Measurements from ENCODE around the gene RPL39L.
"Not testable (repeated sequence)": the region's sequence is repeated elsewhere in the genome, so short reads cannot be mapped to it uniquely, and the experiment has no call there.

Gene RPL39L
- total RNA-seq, result 1.3 to 4.6 (median 2.0) reads per million in 9 experiments

DNA sequence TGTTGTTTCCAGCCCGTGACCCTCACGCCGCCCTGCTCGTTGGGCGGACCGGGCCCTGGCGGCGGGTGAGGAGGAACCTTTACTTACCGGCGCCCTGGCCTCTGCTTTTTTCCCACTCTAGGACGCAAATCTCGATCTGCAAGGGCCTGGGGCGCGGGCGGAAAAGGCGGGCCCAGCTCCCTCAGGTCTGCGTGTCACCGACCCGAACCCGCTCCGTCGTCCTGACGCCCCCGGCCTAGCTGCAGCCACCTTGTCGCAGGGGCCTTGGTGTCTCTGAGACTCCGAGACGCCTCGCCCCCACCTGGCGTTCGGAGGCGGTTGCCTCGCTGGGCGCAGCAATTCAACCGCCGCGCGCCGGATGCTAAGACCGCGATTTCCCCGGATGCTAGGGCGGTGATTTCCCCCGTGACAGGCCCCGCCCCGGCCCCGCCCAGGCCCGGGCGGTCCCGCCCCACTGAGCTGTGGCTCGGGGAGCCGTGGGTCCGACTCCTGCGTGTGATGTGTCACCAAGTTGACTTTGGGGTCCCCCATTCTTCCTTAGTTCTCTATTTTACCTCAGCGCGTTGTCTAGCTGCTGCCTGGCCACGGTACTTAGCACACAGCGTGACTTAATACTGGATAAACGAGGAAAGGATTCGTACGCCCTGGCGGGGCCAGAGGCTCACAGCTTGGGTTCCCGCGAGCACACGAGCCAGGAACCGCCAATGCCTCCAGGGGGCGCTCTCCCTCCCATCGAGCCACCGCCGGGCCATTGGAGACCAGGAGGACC, at the start of gene RPL39L:
TSS of gene RPL39L (minus strand) at position 371 of the 769 bp plus-strand sequence. CDS start 18,196 bp downstream, outside the sequence.
- Mint-ChIP-seq H3K27me3 (no peaks in the 10 kb centered on the region), H3K9me3 (peaks cover 0 to 5% of the 10 kb centered on the region in 2 donors), H3K36me3 (ENCODE audit: insufficient read depth) (peaks cover 11% of the 10 kb centered on the region), H3K4me3 (peak within 1 kb of the TSS; percentile 85 to 88), H3K4me1 (ENCODE audit: low read depth in 2 of 2) (peaks cover 17 to 30% of the 10 kb centered on the region in 2 donors), H3K27ac (peak within 1 kb of the TSS; percentile 95 to 97)
- DNase-seq, result peak; percentile 91 to 92 (median 92)
- ATAC-seq (replicated peaks), result peak; percentile 96

DNA sequence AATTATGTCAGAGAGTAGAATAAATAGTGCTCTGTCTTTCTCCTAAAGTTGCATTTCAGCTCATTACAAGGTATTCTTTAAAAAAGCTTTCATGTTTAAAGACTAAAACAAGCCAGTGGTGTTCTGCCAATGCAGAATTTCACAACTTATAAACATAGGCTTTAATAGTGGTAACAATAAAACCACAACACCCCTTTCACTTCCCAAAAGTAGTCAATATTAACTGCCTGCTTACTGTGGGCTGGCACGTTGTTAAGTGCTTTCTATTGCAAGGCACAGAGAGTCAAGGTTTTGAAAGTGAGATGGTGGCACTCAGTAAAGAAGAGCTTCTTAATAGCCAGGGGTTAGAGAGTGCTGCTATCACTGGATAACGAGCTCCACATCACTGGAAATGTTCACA, 49.6 kb upstream of the RPL39L start:
- no peaks in the 10 kb centered on the region for H3K4me1 Mint-ChIP-seq (ENCODE audit: low read depth in 2 of 2)
- H3K36me3 Mint-ChIP-seq (ENCODE audit: insufficient read depth), result no peaks in the 10 kb centered on the region
- no peak overlapping the region for H3K4me3 Mint-ChIP-seq
- ATAC-seq (replicated peaks) (no peak), DNase-seq (no peak)
- H3K9me3 Mint-ChIP-seq, result no peaks in the 10 kb centered on the region
- H3K27me3 Mint-ChIP-seq, result peaks cover 49 to 80% of the 10 kb centered on the region in 2 donors
- H3K27ac Mint-ChIP-seq, result no peak overlapping the region

GRCh38 chr3:187186801-187187421, 47.6 kb upstream of the RPL39L start:
- H3K4me3 Mint-ChIP-seq, result no peak overlapping the region
- ATAC-seq (replicated peaks) (no peak), DNase-seq (no peak)
- no peaks in the 10 kb centered on the region for H3K36me3 Mint-ChIP-seq (ENCODE audit: insufficient read depth)
- H3K9me3 Mint-ChIP-seq, result no peaks in the 10 kb centered on the region
- no peak overlapping the region for H3K27ac Mint-ChIP-seq
- H3K4me1 Mint-ChIP-seq (ENCODE audit: low read depth in 2 of 2), result no peaks in the 10 kb centered on the region
- peaks cover 44 to 62% of the 10 kb centered on the region in 2 donors for H3K27me3 Mint-ChIP-seq

DNA sequence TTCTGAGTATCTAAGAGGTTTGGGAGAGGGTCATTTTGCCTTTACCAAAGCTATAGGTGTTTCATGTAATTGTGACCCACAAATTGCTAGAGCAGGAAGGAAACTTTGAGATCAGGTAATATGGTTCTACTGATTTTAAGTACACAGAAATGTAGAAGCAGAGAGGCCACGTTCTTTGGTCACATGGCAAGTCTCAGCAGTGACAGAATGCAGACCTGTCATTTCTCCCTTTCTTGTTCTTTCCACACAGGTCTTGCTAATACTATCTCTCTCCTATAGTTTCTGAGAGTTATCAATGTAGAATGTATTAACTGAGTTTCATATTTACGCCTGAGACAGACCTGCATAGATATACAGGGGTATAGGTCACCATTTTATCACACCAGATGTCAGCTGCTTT, 47.1 kb upstream of the RPL39L start:
- no peaks in the 10 kb centered on the region for H3K36me3 Mint-ChIP-seq (ENCODE audit: insufficient read depth)
- ATAC-seq (replicated peaks) (no peak), DNase-seq (no peak)
- no peak overlapping the region for H3K4me3 Mint-ChIP-seq
- peaks cover 44 to 62% of the 10 kb centered on the region in 2 donors for H3K27me3 Mint-ChIP-seq
- no peaks in the 10 kb centered on the region for H3K9me3 Mint-ChIP-seq
- H3K4me1 Mint-ChIP-seq (ENCODE audit: low read depth in 2 of 2), result no peaks in the 10 kb centered on the region
- no peak overlapping the region for H3K27ac Mint-ChIP-seq

- DNase-seq (no peak), ATAC-seq (replicated peaks) (no peak)
- Mint-ChIP-seq H3K27me3 (peaks cover 39 to 62% of the 10 kb centered on the region in 2 donors), H3K4me1 (ENCODE audit: low read depth in 2 of 2) (no peaks in the 10 kb centered on the region), H3K4me3 (no peak overlapping the region), H3K9me3 (no peaks in the 10 kb centered on the region), H3K27ac (no peak overlapping the region), H3K36me3 (ENCODE audit: insufficient read depth) (no peaks in the 10 kb centered on the region)
These were observed 46.5 kb upstream of the RPL39L start for GRCh38 chr3:187185759-187186158.

DNA sequence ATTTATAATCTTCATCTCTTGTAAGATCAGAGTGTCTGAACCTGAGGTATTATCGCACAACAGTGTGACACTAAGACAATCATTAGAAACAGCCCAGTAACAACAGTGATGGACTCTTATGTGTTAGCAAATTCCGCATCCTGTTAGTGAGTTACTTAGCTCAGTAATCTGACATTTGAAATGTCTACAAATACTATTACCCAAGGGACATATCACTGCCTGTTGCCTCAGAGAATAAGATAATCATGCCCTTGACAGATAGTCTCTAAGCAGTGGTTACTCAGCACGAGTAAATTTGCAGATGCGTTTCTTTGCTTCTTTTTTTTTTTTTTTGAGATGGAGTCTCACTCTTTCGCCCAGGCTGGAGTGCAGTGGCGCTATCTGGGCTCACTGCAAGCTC, 44.6 kb upstream of the RPL39L start:
- Mint-ChIP-seq H3K36me3 (ENCODE audit: insufficient read depth) (no peaks in the 10 kb centered on the region), H3K9me3 (no peaks in the 10 kb centered on the region), H3K27me3 (peaks cover 42 to 62% of the 10 kb centered on the region in 2 donors), H3K27ac (no peak overlapping the region), H3K4me3 (no peak overlapping the region), H3K4me1 (ENCODE audit: low read depth in 2 of 2) (no peaks in the 10 kb centered on the region)
- ATAC-seq (replicated peaks) (no peak), DNase-seq (no peak)

GRCh38 chr3:187183210-187183862, 44.0 kb upstream of the RPL39L start:
- ATAC-seq (replicated peaks), result no peak
- Mint-ChIP-seq H3K9me3 (no peaks in the 10 kb centered on the region), H3K4me1 (ENCODE audit: low read depth in 2 of 2) (no peaks in the 10 kb centered on the region), H3K27ac (no peak overlapping the region), H3K36me3 (ENCODE audit: insufficient read depth) (no peaks in the 10 kb centered on the region), H3K27me3 (peaks cover 41 to 62% of the 10 kb centered on the region in 2 donors), H3K4me3 (no peak overlapping the region)
- no peak for DNase-seq

DNA sequence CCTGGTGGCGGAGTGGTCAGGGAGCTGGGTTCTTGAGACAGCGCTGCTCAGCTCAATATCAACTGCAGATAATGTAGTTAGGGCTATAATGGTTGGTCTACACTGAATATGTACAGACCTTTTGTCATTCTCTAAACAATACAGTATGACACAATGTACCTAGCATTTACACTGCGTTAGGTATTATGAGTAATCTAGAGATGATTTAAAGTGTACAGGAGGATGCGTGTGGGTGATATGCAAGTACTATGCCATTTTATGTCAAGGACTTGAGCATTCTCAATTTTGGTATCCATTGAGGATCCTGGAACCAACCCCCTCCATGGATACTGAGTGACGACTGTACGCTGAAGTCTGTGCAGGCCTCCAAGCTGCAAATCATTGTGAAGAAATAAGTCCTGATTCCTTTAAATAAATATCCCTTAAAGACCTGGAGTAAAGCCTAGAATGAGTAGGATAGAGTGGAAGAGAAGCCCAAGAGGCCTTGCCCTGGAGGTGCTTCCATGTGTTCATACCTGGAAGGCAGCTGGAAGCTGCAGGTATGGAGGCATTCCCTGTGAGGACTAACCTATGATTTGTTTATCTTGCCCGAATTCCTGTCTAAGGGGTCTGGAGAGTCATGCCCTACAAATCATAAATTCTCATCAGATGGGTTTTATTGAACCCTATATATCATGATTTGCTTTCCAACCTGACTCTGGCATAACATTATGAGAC, 42.3 kb upstream of the RPL39L start:
- Mint-ChIP-seq H3K27ac (no peak overlapping the region), H3K9me3 (no peaks in the 10 kb centered on the region), H3K4me1 (ENCODE audit: low read depth in 2 of 2) (no peaks in the 10 kb centered on the region), H3K4me3 (no peak overlapping the region), H3K27me3 (peaks cover 55 to 63% of the 10 kb centered on the region in 2 donors), H3K36me3 (ENCODE audit: insufficient read depth) (no peaks in the 10 kb centered on the region)
- ATAC-seq (replicated peaks) (no peak), DNase-seq (no peak)

DNA sequence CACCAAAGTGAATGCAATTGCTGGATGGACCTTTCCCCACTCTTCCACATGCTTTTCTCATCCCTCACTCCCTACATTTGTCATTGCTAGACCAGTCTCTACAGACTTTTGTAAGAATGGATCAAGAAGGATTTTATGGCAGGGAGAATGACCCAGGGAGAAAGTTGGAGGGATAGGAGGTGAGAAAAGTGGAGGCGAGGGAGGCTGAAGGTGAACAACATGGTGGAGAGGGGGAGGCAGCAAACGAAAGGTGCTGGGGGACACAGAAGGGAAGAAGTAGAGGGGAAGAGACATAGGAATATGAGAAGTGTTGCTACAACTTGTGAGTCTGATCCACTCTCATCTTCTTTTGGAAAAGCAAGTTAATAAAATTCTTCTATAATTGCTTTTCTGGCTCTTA, 33.6 kb upstream of the RPL39L start:
- Mint-ChIP-seq H3K27ac (no peak overlapping the region), H3K9me3 (no peaks in the 10 kb centered on the region), H3K27me3 (peaks cover 15 to 54% of the 10 kb centered on the region in 2 donors), H3K4me3 (no peak overlapping the region), H3K36me3 (ENCODE audit: insufficient read depth) (no peaks in the 10 kb centered on the region), H3K4me1 (ENCODE audit: low read depth in 2 of 2) (no peaks in the 10 kb centered on the region)
- ATAC-seq (replicated peaks), result no peak
- DNase-seq, result no peak

DNA sequence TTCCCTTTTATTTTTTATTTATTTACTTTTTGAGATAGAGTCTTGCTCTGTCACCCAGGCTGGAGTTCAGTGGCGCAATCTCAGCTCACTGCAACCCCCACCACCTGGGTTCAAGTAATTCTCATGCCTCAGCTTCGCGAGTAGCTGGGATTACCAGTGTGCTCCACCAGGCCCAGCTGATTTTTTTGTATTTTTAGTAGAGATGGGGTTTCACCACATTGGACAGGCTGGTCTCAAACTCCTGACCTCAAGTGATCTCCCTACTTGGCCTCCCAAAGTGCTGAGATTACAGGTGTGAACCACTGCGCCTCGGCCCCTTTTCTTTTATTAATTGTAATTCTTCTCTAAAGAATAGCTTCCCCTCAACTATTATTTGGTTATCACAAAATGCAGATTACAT, 31.6 kb upstream of the RPL39L start:
- not testable (repeated sequence) for ATAC-seq (replicated peaks)

GRCh38 chr3:187169231-187169960, 30.1 kb upstream of the RPL39L start:
- Mint-ChIP-seq H3K36me3 (ENCODE audit: insufficient read depth) (no peaks in the 10 kb centered on the region), H3K9me3 (no peaks in the 10 kb centered on the region), H3K4me3 (no peak overlapping the region), H3K4me1 (ENCODE audit: low read depth in 2 of 2) (no peaks in the 10 kb centered on the region), H3K27ac (no peak overlapping the region), H3K27me3 (peaks cover 5 to 23% of the 10 kb centered on the region in 2 donors)
- ATAC-seq (replicated peaks), result no peak
- DNase-seq, result no peak

More for the DNA sequence above, 31.6 kb upstream of the RPL39L start:
- H3K4me1 Mint-ChIP-seq (ENCODE audit: low read depth in 2 of 2); H3K4me3 Mint-ChIP-seq; H3K27ac Mint-ChIP-seq; H3K36me3 Mint-ChIP-seq (ENCODE audit: insufficient read depth); H3K9me3 Mint-ChIP-seq; DNase-seq: not testable (repeated sequence)
- peaks cover 5 to 38% of the 10 kb centered on the region in 2 donors for H3K27me3 Mint-ChIP-seq

- no peak overlapping the region for H3K27ac Mint-ChIP-seq
- H3K36me3 Mint-ChIP-seq (ENCODE audit: insufficient read depth), result no peaks in the 10 kb centered on the region
- no peaks in the 10 kb centered on the region for H3K9me3 Mint-ChIP-seq
- peaks cover 2 to 10% of the 10 kb centered on the region in 2 donors for H3K27me3 Mint-ChIP-seq
- DNase-seq (no peak), ATAC-seq (replicated peaks) (no peak)
- no peak overlapping the region for H3K4me3 Mint-ChIP-seq
- H3K4me1 Mint-ChIP-seq (ENCODE audit: low read depth in 2 of 2), result no peaks in the 10 kb centered on the region
These were observed 28.5 kb upstream of the RPL39L start for GRCh38 chr3:187167777-187168176.

GRCh38 chr3:187166750-187167149, 27.5 kb upstream of the RPL39L start:
- no peaks in the 10 kb centered on the region for H3K9me3 Mint-ChIP-seq
- ATAC-seq (replicated peaks) (no peak), DNase-seq (no peak)
- H3K27me3 Mint-ChIP-seq, result peaks cover 4 to 6% of the 10 kb centered on the region in 2 donors
- H3K27ac Mint-ChIP-seq, result no peak overlapping the region
- no peak overlapping the region for H3K4me3 Mint-ChIP-seq
- no peaks in the 10 kb centered on the region for H3K4me1 Mint-ChIP-seq (ENCODE audit: low read depth in 2 of 2)
- H3K36me3 Mint-ChIP-seq (ENCODE audit: insufficient read depth), result no peaks in the 10 kb centered on the region

Measured in effector memory CD8-positive, alpha-beta T cell (primary cell).